Stimulated activated naive CD4-positive, alpha-beta T cell treated with Interleukin-2 at 50 U/mL for 16 hours (primary cell): ENCODE results near the gene PIGC.

ENCODE experiments used
- DNase-seq: peaks from one replicate; lab custom pipeline; 2025; lab: John Stamatoyannopoulos, UW

Gene PIGC

GRCh38 chr1:172443666-172444453 lies at the start of gene PIGC:
PIGC (minus strand) TSS chr1:172444069; CDS start chr1:172442622, 1,447 bp downstream.
- DNase-seq: peak; percentile 91

- no peak for DNase-seq
These were observed 48.6 kb upstream of the PIGC start for GRCh38 chr1:172492421-172492820.

GRCh38 chr1:172489847-172490246 lies 46.0 kb upstream of the PIGC start:
- no peak for DNase-seq

GRCh38 chr1:172488393-172488792 lies 44.5 kb upstream of the PIGC start:
- no peak for DNase-seq

- no peak for DNase-seq
These were observed 43.7 kb upstream of the PIGC start for GRCh38 chr1:172487550-172487949.

- DNase-seq: no peak
These were observed 43.1 kb upstream of the PIGC start for GRCh38 chr1:172486805-172487454.

- DNase-seq: no peak
These were observed 41.8 kb upstream of the PIGC start for GRCh38 chr1:172485626-172486025.

- no peak for DNase-seq
These were observed 40.4 kb upstream of the PIGC start for GRCh38 chr1:172484252-172484651.

GRCh38 chr1:172483448-172483847 lies 39.6 kb upstream of the PIGC start:
- DNase-seq: no peak

- DNase-seq: no peak
These were observed 38.2 kb upstream of the PIGC start for GRCh38 chr1:172482044-172482443.

- DNase-seq: no peak
These were observed 36.6 kb upstream of the PIGC start for GRCh38 chr1:172480431-172480830.

GRCh38 chr1:172478485-172478884 lies 34.6 kb upstream of the PIGC start:
- no peak for DNase-seq

GRCh38 chr1:172477741-172478140 lies 33.9 kb upstream of the PIGC start:
- DNase-seq: no peak

- DNase-seq: no peak
These were observed 33.3 kb upstream of the PIGC start for GRCh38 chr1:172477216-172477615.

- no peak for DNase-seq
These were observed 32.4 kb upstream of the PIGC start for GRCh38 chr1:172476218-172476811.

- DNase-seq: no peak
These were observed 30.0 kb upstream of the PIGC start for GRCh38 chr1:172473842-172474241.

- DNase-seq: no peak
These were observed 29.4 kb upstream of the PIGC start for GRCh38 chr1:172473302-172473701.

- no peak for DNase-seq
These were observed 28.6 kb upstream of the PIGC start for GRCh38 chr1:172472495-172472894.

GRCh38 chr1:172471666-172472065 lies 27.8 kb upstream of the PIGC start:
- no peak for DNase-seq

- DNase-seq: no peak
These were observed 26.3 kb upstream of the PIGC start for GRCh38 chr1:172470149-172470548.

GRCh38 chr1:172469717-172470116 lies 25.8 kb upstream of the PIGC start:
- DNase-seq: no peak

- DNase-seq: no peak
These were observed 24.4 kb upstream of the PIGC start for GRCh38 chr1:172468296-172468695.

GRCh38 chr1:172467446-172467845 lies 23.6 kb upstream of the PIGC start:
- DNase-seq: no peak
